Hypothalamus (tissue), 51 donors: ENCODE data around the gene RASA2.

Experiments used
- DNase-seq, 51 donors: peaks; one replicate each; lab custom pipeline; 2025; lab: John Stamatoyannopoulos, UW

Gene RASA2

GRCh38 chr3:141486746-141487520, at the start of gene RASA2:
Gene RASA2 (plus strand): TSS chr3:141487027. CDS start chr3:141487084, 57 bp downstream.
- DNase-seq: peak; percentile 23 to 83 (median 69)

GRCh38 chr3:141439589-141439988, 47.2 kb upstream of the RASA2 start:
- DNase-seq: no peak

- DNase-seq: no peak
Observed at GRCh38 chr3:141440942-141441341, 45.9 kb upstream of the RASA2 start.

- peak in 22 of 51 donors; percentile 5 to 59 (median 26) for DNase-seq
Observed at GRCh38 chr3:141441381-141442364, 45.2 kb upstream of the RASA2 start.

- DNase-seq: no peak
Observed at GRCh38 chr3:141442446-141442845, 44.4 kb upstream of the RASA2 start.

- DNase-seq: no peak
Observed at GRCh38 chr3:141442914-141443313, 43.9 kb upstream of the RASA2 start.

- DNase-seq: no peak
Observed at GRCh38 chr3:141444586-141445285, 42.1 kb upstream of the RASA2 start.

- no peak for DNase-seq
Observed at GRCh38 chr3:141445990-141446389, 40.8 kb upstream of the RASA2 start.

- no peak for DNase-seq
Observed at GRCh38 chr3:141446737-141447136, 40.1 kb upstream of the RASA2 start.

- no peak for DNase-seq
Observed at GRCh38 chr3:141447383-141447782, 39.4 kb upstream of the RASA2 start.

GRCh38 chr3:141448606-141449220, 38.1 kb upstream of the RASA2 start:
- no peak for DNase-seq

- no peak for DNase-seq
Observed at GRCh38 chr3:141449424-141449823, 37.4 kb upstream of the RASA2 start.

GRCh38 chr3:141450727-141451375, 36.0 kb upstream of the RASA2 start:
- DNase-seq: no peak

- DNase-seq: peak in 7 of 51 donors; percentile 13 to 60 (median 21)
Observed at GRCh38 chr3:141452045-141452444, 34.8 kb upstream of the RASA2 start.

- DNase-seq: no peak
Observed at GRCh38 chr3:141452773-141453172, 34.1 kb upstream of the RASA2 start.

GRCh38 chr3:141454054-141454453, 32.8 kb upstream of the RASA2 start:
- DNase-seq: no peak

GRCh38 chr3:141454906-141455602, 31.8 kb upstream of the RASA2 start:
- peak in 1 of 51 donors; percentile 45 for DNase-seq

- DNase-seq: peak in 1 of 51 donors; percentile 30
Observed at GRCh38 chr3:141455603-141456300, 31.1 kb upstream of the RASA2 start.

- no peak for DNase-seq
Observed at GRCh38 chr3:141456301-141456625, 30.6 kb upstream of the RASA2 start.
